GM19023 (cell line): ENCODE measurements around the gene OR10A4.
"Not testable (repeated sequence)": the region's sequence is repeated elsewhere in the genome, so short reads cannot be mapped to it uniquely, and the experiment has no call there.

Experiments
- ATAC-seq: cut with Tn5 transposase; IDR thresholded peaks from one replicate; pipeline ENCODE4 v1.9.1; 2021; ENCODE audit warnings: mild to moderate bottlenecking, moderate library complexity; ENCODE audit not compliant: unreplicated experiment

OR10A4 gene, protein sequence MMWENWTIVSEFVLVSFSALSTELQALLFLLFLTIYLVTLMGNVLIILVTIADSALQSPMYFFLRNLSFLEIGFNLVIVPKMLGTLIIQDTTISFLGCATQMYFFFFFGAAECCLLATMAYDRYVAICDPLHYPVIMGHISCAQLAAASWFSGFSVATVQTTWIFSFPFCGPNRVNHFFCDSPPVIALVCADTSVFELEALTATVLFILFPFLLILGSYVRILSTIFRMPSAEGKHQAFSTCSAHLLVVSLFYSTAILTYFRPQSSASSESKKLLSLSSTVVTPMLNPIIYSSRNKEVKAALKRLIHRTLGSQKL

DNA sequence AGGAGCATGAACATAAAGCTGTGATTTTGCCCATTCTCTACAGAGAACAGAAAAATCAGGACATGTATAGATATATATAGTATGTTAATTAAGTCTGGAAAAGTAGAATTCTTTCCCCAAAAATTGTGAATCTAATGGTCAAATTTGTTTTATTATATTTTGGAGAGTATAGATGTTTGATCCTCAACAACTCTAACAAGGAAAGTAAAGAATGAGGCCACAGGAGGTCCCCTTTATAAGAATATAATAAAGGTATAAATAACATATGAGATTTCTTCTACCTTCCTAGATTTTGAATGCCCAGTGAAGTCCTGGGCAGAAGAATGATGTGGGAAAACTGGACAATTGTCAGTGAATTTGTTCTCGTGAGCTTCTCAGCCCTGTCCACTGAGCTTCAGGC, at the start of gene OR10A4:
Gene OR10A4, plus strand, starts transcription at position 301 of the 400 bp plus-strand sequence. Its CDS starts 23 bp downstream, at position 324.
- ATAC-seq, result no peak

DNA sequence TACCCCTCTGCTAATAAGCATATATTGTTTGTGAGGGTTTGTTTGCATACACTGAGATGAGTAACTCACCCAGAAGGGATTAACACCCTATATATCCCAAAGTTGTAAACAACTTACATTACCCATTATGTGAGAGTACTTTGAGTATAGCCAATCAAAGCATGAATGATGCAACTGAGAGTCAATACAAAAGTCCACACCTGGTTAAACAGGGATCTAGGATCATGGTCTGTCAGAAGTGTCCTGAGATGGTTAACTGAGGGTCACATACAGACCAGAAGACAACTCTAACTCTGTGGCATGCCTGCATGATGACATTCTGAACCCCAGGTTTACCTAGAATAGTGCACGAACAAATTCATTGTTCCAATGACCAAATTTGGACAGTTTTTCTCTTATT, 48.3 kb upstream of the OR10A4 start:
- ATAC-seq, result no peak

DNA sequence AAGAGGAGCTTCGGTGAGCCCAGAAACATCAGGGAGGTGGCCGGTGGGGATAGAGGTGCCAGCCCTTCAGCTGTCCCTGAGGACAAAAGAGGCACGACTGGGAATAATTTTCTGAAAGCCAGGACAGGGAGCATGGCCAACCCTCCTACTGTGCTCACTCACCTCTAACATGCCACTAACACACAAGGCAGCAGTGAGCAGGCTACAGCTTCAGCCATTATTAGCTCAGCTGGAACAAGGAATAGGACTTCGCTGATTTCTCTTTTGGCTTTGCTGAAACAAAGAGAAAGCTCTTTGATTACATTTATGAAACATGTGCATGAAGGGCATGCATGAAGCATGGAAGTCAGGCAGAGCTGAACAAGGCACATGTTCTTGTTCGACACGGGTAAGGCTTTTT, 43.1 kb upstream of the OR10A4 start:
- no peak for ATAC-seq

DNA sequence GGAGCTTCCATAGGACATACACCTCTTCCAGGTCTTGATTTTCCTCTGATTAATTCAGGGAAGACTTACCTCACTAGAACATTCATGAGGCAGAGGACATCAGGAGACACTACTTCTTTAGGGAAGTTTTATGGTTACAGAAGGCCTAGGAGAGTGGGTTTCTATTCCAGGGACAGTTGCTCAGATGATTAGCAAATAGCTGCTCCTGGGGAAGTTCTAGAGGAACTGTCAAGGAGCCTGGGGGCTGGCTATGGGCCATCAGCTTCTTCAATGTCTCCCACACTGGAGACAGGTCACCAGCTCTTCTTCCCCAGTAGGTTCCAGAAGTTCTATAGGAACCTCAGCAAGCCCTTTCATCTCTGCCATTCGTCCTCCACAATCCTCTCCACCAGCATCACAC, 42.4 kb upstream of the OR10A4 start:
- no peak for ATAC-seq

DNA sequence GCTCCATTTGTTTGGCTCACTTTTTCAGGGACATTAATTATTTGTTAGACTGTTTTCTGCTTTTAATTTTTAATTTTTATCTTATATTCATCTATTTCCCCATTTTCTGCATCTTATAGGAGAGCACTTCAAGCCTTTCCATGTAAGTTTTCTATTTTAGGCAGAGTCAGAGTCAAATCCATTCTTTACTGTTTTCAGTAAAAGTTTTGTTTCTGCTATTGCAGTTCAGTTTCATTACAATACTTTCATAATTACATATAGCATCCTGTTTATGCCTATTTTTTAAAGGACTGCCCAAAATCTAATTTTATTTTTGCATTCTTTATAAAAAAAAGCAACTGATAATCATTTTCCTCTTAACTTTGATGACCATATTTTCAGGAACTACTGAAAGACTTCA, 34.7 kb upstream of the OR10A4 start:
- no peak for ATAC-seq

DNA sequence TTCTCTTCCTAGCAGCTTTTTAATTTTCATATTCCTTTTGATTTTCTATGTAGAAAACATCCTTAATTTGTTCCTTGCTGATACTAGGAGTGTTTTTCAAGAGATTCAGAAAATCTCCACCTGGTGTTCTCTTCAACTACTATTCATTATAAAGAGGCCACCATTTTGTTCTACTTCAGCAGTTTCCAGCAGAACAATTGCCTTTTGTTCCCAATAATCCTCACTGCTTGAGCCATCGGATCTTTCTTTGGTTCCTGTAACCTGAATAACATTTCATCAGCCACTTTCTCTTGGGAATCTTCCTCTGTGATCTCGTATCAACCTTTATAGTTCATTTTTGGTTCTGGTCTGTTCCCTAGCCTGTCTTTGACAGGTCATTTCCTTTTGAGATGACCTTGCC, 32.8 kb upstream of the OR10A4 start:
- ATAC-seq, result no peak

DNA sequence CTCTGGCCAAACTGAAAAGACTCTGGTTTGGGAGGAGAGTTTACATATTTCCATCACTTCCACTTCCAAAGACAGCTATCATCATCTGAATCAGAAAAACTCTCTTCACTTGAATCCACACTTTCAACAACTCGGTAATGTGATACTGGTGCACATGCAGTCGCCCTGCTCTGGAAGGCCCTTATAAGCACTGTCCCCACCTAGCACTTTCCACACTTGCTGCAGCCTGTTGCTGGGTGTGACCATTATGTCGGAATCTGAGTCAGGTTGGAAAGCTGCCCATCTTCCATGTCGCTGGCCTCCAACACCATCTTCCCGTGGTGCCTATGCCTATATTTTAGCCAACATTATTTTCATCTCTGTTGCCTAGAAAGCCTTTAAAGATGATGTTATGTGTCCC, 32.1 kb upstream of the OR10A4 start:
- ATAC-seq, result no peak

DNA sequence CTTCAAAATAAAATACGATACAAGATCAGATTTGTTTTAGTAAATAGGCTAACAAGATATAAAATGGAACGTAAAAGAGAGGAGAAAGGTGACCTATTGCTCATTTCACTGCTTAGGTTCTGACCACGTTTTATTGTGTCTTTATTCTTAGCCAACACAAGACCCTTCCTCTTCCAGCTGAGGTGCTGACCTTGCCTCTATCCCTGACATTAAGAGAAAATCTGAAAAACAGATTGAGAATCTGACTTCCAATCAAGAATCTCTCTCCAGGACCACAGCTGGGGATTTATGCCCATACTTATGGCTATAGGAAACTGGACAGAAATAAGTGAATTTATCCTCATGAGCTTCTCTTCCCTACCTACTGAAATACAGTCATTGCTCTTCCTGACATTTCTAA, 31.0 kb upstream of the OR10A4 start, which contains the start of gene OR10A5:
Gene OR10A5, plus strand, starts transcription at position 301 of the 400 bp plus-strand sequence. Its CDS starts 0 bp downstream, at position 301.
- no peak for ATAC-seq

DNA sequence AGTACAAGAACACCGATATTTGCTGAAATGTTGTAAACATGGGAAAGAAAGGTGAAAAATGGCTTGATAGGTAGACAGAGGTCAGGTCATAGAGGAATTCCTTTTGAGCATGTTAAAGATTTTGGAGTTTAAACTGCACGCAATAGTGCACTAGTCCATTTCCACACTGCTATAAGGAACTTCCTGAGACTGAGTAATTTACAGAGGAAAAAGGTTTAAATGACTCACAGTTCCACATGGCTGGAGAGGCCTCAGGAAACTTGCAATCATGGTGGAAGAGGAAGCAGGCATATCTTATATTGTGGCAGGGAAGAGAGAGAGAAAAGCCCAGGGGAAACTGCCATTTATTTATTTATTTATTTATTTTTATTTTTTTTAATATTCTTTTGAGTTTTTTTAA, 25.9 kb upstream of the OR10A4 start:
- ATAC-seq, result no peak

DNA sequence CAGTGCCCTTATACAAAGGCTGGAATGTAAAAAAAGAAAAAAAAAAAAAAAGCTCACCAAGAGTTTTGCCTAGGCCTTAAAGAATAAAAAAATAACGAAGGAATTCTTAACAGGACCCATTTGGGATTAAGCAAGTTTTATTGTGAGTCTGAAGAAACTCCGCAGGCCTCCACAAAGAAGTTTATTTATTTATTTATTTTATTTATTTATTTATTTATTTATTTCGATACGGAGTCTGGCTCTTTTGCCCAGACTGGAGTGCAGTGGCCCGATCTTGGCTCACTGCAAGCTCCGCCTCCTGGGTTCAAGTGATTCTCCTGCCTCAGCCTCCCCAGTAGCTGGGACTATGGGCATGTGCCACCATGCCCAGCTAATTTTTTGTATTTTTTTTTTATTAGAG, 21.6 kb upstream of the OR10A4 start:
- ATAC-seq, result not testable (repeated sequence)

DNA sequence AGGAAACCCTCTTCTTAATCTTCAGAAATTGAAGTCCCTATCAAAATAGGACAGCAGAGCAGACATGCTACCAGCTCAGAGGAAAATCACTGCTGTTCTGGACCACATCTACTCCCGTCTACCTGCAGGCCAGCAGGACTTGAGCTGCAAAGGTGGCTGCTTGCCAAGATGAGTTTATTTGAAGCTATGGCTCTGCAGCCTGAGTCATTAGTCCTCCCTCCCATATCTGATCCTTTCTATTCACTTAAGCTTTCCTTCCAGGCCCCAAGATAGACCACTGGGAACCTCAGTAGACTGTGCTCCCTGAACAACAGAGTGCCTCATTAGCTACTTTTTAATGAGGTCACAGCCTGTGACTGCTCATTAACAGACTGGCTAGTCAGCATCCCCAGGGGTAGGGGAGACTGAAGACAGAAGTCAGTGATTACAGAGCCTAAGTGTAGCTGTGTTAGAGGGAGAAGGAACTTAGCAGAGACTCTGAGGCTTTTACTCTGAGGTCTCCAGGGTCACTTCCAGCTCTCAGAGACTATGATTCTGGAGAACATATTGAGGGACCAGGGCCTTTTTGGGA, 20.4 kb upstream of the OR10A4 start:
- ATAC-seq, result no peak

DNA sequence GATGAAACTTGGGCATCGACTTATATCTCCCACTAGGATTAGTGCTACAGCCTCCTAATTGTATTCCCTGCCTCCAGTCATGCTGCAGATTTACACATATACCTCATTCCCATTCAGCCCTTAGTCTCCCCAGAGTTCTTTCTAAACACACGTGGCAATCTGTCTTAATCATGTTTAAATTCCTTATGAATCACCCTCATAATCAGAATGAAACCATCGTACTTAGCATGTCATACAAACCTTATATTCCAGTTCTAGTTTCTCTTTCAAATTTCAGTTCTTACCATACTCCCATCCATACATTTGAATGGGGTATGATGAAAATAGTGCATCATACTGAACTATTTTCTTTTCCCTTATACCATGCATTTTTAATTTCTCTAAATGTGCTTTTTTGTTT, 19.6 kb upstream of the OR10A4 start:
- no peak for ATAC-seq

DNA sequence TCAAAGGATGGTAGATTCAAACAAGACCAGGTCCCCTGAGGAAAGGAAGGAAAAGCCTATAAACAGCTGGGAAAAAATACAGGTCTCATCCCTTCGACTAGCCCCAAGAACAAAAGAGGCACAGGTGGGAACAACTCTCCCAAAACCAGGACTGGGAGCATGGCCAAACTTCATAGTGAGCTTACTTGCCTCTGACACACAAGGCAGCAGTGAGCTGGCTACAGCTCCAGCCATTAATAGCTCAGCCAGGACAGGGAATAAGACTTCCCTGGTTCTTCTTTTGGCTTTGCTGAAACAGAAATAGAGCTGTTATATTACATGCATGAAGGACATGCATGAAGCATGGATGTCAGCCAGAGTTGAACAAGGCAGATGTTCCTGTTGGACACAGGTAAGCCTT, 13.5 kb upstream of the OR10A4 start, which contains the start of gene OR10A2:
Gene OR10A2, plus strand, starts transcription at position 97 of the 400 bp plus-strand sequence. CDS start 6,698 bp downstream, outside the sequence.
- no peak for ATAC-seq

DNA sequence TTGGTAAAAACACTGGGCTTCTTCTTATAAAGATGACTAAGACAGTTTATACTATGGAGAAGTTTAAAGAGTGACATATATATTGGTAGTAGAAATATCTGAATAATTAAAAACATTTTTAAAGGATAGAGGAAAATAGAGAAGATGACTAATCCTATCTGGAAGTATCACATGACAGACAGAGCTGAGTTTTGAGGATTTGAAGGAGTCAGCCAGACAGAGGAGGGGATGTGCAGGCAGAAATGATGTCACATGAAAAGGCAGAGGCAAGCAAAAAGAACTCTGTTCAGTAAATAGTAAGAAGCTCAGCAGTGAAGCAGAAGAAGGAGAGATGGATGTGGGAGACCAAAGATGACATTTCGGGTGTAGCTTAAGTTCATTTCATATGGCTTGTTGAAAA, 12.0 kb upstream of the OR10A4 start:
- no peak for ATAC-seq

DNA sequence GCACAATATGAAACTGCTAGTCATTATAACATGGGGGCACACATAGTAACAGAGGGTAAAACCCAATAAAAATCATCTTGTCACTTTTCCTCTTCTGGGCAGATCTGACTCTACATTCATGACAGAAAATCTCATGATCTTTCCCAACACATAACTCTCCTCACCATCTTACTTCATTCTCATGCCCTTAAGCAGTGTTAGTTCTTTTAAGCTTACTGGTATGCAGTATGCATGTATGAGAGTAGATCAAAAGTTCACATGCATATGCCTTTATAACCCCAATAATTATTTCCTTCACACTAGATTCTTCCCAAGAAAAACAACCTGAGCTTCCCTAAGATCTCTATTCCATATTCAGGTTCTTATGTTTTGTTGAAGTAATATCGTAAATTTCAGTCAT, 5.1 kb upstream of the OR10A4 start:
- ATAC-seq, result no peak

DNA sequence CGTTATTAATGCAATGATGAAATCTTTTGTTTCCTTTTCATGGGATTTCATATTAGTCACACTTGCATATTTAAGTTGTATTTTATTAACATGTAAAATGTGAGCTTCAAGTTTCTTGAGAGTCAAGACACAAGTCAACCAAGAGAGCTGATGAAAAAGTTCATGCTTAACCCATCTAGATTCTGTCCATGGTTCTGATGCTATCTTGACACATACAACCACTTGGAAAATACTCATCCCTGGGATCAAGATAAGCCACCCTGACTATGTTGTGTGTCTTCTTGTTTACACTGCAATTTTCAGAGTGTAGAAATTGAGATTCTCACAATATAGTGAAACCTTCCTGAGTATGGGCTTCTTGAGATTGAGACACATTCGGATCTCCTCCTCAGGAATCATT, 664 bp upstream of the OR10A4 start:
- ATAC-seq, result no peak

DNA sequence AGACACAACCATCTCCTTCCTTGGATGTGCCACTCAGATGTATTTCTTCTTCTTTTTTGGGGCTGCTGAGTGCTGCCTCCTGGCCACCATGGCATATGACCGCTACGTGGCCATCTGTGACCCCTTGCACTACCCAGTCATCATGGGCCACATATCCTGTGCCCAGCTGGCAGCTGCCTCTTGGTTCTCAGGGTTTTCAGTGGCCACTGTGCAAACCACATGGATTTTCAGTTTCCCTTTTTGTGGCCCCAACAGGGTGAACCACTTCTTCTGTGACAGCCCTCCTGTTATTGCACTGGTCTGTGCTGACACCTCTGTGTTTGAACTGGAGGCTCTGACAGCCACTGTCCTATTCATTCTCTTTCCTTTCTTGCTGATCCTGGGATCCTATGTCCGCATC, 489 bp downstream of the OR10A4 start:
- ATAC-seq, result no peak

DNA sequence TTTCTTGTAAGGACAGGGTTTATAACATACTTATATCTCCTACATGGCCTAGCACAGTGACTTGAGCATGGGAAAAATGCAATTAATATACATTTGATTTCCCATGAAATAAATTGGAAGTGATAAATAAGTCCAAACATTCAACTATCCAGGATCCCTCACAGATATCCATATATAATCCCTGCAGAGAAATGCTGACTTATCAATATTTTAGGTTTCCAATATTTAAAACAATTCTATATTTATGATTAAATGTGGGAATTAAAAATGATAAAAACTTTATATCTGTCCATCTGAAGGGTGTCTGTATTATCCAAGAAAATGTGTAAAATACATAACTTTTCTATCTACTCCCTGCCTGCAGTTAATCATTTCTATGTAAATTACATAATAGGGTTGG, 6.3 kb downstream of the OR10A4 start:
- no peak for ATAC-seq

DNA sequence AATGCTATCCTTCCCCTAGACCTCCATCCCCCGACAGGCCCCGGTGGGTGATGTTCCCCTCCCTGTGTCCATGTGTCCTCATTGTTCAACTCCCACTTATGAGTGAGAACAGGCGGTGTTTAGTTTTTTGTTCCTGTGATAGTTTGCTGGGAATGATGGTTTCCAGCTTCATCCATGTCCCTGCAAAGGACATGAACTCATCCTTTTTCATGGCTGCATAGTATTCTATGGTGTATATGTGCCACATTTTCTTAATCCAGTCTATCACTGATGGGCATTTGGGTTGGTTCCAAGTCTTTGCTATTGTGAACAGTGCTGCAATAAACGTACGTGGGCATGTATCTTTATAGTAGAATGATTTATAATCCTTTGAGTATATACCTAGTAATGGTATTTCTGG, 11.3 kb downstream of the OR10A4 start:
- not testable (repeated sequence) for ATAC-seq

DNA sequence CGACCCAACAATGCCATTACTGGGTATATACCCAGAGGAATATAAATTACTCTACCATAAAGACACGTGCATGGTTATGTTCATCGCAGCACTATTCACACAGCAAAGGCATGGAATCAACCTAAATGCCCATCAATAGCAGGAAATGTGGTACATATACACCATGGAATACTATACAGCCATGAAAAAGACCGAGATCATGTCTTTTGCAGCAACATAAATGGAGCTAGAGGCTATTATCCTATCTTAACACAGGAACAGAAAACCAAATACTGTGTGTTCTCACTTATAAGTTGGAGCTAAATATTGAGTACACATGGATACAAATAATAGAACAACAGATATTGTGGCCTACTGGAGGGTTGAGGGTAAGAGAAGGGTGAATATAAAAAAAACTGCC, 12.4 kb downstream of the OR10A4 start:
- no peak for ATAC-seq

DNA sequence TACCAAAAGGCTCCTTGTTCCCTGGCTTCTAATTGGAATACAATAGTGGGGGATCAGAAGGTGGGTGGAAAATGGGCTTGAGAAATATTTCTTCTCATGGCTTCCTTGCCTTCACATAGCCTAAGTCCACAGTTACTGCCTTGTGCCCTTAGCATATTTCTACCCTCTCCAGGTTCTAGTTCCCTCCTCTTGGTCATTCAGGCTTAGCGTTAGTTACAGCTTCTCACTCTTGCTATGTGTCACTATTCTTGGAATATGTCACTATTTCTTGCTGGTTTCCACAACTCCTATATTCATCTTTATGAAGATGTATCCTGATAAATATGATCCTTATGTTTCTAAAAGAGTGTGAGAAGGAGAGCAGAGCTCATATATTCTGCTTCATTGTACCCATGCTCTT, 13.4 kb downstream of the OR10A4 start:
- no peak for ATAC-seq

DNA sequence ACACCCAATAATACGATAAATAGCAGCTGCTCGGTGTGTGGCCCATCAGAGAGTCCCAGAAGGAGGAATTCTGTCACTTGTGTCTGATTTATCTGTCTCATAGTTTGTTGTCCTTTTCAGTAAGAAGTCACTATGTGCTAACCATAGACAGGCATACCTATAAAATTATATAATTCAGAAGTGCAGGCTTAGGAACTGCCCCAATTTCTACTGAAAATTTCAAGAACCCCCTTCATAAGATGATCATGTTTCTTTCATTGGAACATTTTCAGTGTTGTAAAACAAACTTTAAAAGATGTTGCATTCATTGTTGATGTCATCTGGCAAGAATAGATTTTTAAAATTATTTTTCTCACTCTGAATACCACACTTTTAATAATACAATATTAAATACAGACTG, 16.0 kb downstream of the OR10A4 start, which contains the start of gene OR2D2:
Gene OR2D2, minus strand, starts transcription at position 101 of the 400 bp plus-strand sequence. Its CDS starts 0 bp downstream, at position 101.
- no peak for ATAC-seq
